ENCODE results near the gene CCDC134.

GRCh38 chr22:41836551-41836950, 36.1 kb downstream of the CCDC134 start:
- TF ChIP-seq CTCF (optimal IDR thresholded peaks at IDR 0.05 in 1 of 3, IDR thresholded peaks at IDR 0.05 in 1 of 3, conservative IDR thresholded peaks at IDR 0.05 in 1 of 3; ENCODE audit: extremely low read depth in 1 of 3, insufficient read depth in 2 of 3, low read length in 3 of 3) (no peak), EZH2 (IDR thresholded peaks at IDR 0.05; ENCODE audit: low read length) (no peak)

Measured in keratinocyte (primary cell).